Ishikawa (cell line): ENCODE measurements around the gene CTTN.

Experiments used
- CEBPB ChIP-seq: IDR thresholded peaks from 2 replicates; pipeline ENCODE4 v1.6.1; 2012
- RAD21 ChIP-seq: IDR thresholded peaks from 2 replicates; pipeline ENCODE4 v1.6.1; 2012; ENCODE audit warnings: low read depth
- USF1 ChIP-seq: IDR thresholded peaks from 2 replicates; pipeline ENCODE4 v1.6.1; 2012

GRCh38 chr11:70351646-70352045 lies 46.7 kb upstream of the CTTN start:
- TF ChIP-seq RAD21 (no peak), USF1 (no peak), CEBPB (no peak)
